ENCODE measurements around the gene TMEM39A.

The TMEM39A gene

GRCh38 chr3:119401503-119402440, 61.6 kb downstream of the TMEM39A start:
- no peak for TF ChIP-seq POLR2A (IDR thresholded peaks at IDR 0.05; ENCODE audit: low read length)
- TF ChIP-seq GATA1 (IDR thresholded peaks at IDR 0.05; ENCODE audit: low read depth, low read length) = no peak
- no peak for DNase-seq

GRCh38 chr3:119401069-119401468, 62.3 kb downstream of the TMEM39A start:
- TF ChIP-seq POLR2A (IDR thresholded peaks at IDR 0.05; ENCODE audit: low read length) (no peak), GATA1 (IDR thresholded peaks at IDR 0.05; ENCODE audit: low read depth, low read length) (no peak)
- no peak for DNase-seq

GRCh38 chr3:119400466-119400865, 62.9 kb downstream of the TMEM39A start:
- TF ChIP-seq GATA1 (IDR thresholded peaks at IDR 0.05; ENCODE audit: low read depth, low read length) (no peak), POLR2A (IDR thresholded peaks at IDR 0.05; ENCODE audit: low read length) (no peak)
- DNase-seq = no peak

- TF ChIP-seq POLR2A (IDR thresholded peaks at IDR 0.05; ENCODE audit: low read length) = no peak
- TF ChIP-seq GATA1 (IDR thresholded peaks at IDR 0.05; ENCODE audit: low read depth, low read length) = no peak
- DNase-seq = no peak
Observed at GRCh38 chr3:119396870-119397269, 66.5 kb downstream of the TMEM39A start.

GRCh38 chr3:119395923-119396358, 67.5 kb downstream of the TMEM39A start:
- no peak for TF ChIP-seq POLR2A (IDR thresholded peaks at IDR 0.05; ENCODE audit: low read length)
- no peak for TF ChIP-seq GATA1 (IDR thresholded peaks at IDR 0.05; ENCODE audit: low read depth, low read length)
- no peak for DNase-seq

- no peak for TF ChIP-seq POLR2A (IDR thresholded peaks at IDR 0.05; ENCODE audit: low read length)
- TF ChIP-seq GATA1 (IDR thresholded peaks at IDR 0.05; ENCODE audit: low read depth, low read length) = no peak
- no peak for DNase-seq
Observed at GRCh38 chr3:119388577-119388976, 74.8 kb downstream of the TMEM39A start.

- TF ChIP-seq POLR2A (IDR thresholded peaks at IDR 0.05; ENCODE audit: low read length) (no peak), GATA1 (IDR thresholded peaks at IDR 0.05; ENCODE audit: low read depth, low read length) (no peak)
- DNase-seq = no peak
Observed at GRCh38 chr3:119382134-119382533, 81.3 kb downstream of the TMEM39A start.

GRCh38 chr3:119380697-119381096, 82.7 kb downstream of the TMEM39A start:
- DNase-seq = peak; percentile 14 to 27
- TF ChIP-seq POLR2A (IDR thresholded peaks at IDR 0.05; ENCODE audit: low read length) = no peak
- no peak for TF ChIP-seq GATA1 (IDR thresholded peaks at IDR 0.05; ENCODE audit: low read depth, low read length)

Measured in erythroblast (primary cell).